ENCODE measurements around the gene PTCD1.

DNA sequence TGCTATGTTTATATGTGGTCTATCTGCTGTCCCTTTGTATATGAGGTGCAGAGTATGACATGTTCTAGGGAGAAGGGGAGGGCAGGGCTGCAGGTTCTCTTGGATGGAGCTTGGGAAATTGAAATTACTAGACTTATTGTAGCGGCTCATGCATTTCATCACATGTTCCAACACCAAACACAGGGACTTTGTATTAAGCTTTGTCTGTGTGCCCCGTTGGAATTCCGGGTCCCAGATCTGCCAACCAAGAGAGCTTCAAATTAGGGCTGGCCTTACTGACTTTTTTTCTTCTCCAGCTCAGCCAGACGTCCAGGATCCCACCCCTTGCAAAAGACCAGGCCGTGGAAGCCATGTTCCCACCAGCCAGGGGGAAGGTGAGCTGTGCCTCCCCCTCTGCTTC lies 37.5 kb upstream of the PTCD1 start:
- TF ChIP-seq POLR2A (IDR thresholded peaks at IDR 0.05) (no peak), POLR2AphosphoS5 (IDR thresholded peaks at IDR 0.05) (no peak)
- TF ChIP-seq, protein P1, sequence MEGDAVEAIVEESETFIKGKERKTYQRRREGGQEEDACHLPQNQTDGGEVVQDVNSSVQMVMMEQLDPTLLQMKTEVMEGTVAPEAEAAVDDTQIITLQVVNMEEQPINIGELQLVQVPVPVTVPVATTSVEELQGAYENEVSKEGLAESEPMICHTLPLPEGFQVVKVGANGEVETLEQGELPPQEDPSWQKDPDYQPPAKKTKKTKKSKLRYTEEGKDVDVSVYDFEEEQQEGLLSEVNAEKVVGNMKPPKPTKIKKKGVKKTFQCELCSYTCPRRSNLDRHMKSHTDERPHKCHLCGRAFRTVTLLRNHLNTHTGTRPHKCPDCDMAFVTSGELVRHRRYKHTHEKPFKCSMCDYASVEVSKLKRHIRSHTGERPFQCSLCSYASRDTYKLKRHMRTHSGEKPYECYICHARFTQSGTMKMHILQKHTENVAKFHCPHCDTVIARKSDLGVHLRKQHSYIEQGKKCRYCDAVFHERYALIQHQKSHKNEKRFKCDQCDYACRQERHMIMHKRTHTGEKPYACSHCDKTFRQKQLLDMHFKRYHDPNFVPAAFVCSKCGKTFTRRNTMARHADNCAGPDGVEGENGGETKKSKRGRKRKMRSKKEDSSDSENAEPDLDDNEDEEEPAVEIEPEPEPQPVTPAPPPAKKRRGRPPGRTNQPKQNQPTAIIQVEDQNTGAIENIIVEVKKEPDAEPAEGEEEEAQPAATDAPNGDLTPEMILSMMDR (IDR thresholded peaks at IDR 0.05) = no peak

Measured in upper lobe of left lung (tissue), 4 donors.